CD4-positive, alpha-beta T cell (primary cell): ENCODE data around the gene KCMF1. TPM values are rescaled to one million over a fixed set of nuclear protein-coding genes. Genes with fewer than 3 reads are reported as not detected.

Experiments
- ATAC-seq: fragments of 200-7000 bp; cut with Tn5 transposase; one replicate; pipeline ENCODE4 v1.10.0; 2022; ENCODE audit warnings: mild to moderate bottlenecking; ENCODE audit not compliant: poor library complexity
- CTCF ChIA-PET: fragments of 350-600 bp; sonication (Branson Sonifier 250); formaldehyde crosslinking; loops from one replicate; lab custom pipeline; 2021; ENCODE audit warnings: antibody characterized with exemption, inconsistent platforms; lab: Charles Lee
- POLR2A ChIA-PET: fragments of 350-600 bp; sonication (Branson Sonifier 250); formaldehyde crosslinking; loops from one replicate; lab custom pipeline; 2021; ENCODE audit warnings: antibody characterized with exemption, inconsistent platforms; lab: Charles Lee
- DNase-seq, 14 experiments: peaks; one replicate each; pipeline ENCODE4 v3.0.0-alpha.2; 2013 to 2020; ENCODE audit warnings: mixed read lengths in 2 of 14
- H3K27ac ChIP-seq, 2 donors: one replicate each; pipeline versions ENCODE4 v1.5.1 to v1.7.0; 2013; ENCODE audit warnings: low read length in 2 of 2, low read depth in 1 of 2, mild to moderate bottlenecking in 1 of 2
- H3K27me3 ChIP-seq, 2 experiments: 1 replicate in 1 of 2; 2 replicates in 1 of 2; pipeline versions ENCODE4 v1.6.1 to v1.7.0; 2013; ENCODE audit warnings: low read length in 2 of 2, control low read depth in 1 of 2, mild to moderate bottlenecking in 1 of 2, moderate library complexity in 1 of 2; ENCODE audit not compliant: insufficient read depth in 2 of 2, control insufficient read depth in 1 of 2
- H3K36me3 ChIP-seq: one replicate; pipeline ENCODE4 v1.6.1; 2013; ENCODE audit warnings: low read length, control low read depth; ENCODE audit not compliant: insufficient read depth
- H3K4me1 ChIP-seq: one replicate; pipeline ENCODE4 v1.6.1; 2013; ENCODE audit warnings: low read length, control low read depth; ENCODE audit not compliant: insufficient read depth
- H3K4me3 ChIP-seq: one replicate; pipeline ENCODE4 v1.5.1; 2013; ENCODE audit warnings: mild to moderate bottlenecking, low read length, moderate library complexity
- H3K9me3 ChIP-seq, 2 experiments: 1 replicate in 1 of 2; 2 replicates in 1 of 2; pipeline versions ENCODE4 v1.6.1 to v1.7.0; 2013; ENCODE audit warnings: low read length in 2 of 2, mild to moderate bottlenecking in 2 of 2, control low read depth in 1 of 2, moderate library complexity in 1 of 2; ENCODE audit not compliant: control insufficient read depth in 1 of 2, insufficient read depth in 1 of 2
- H3K27ac Mint-ChIP-seq: one replicate; pipeline ENCODE4 v1.8.0; 2020; ENCODE audit warnings: mixed read lengths
- H3K27me3 Mint-ChIP-seq: one replicate; pipeline ENCODE4 v1.8.0; 2021; ENCODE audit warnings: mixed read lengths
- H3K36me3 Mint-ChIP-seq: one replicate; pipeline ENCODE4 v1.8.0; 2021; ENCODE audit warnings: low read depth, mixed read lengths
- H3K4me1 Mint-ChIP-seq: one replicate; pipeline ENCODE4 v1.8.0; 2021; ENCODE audit warnings: low read depth, mixed read lengths
- H3K4me3 Mint-ChIP-seq: one replicate; pipeline ENCODE4 v1.8.0; 2020; ENCODE audit warnings: mild to moderate bottlenecking, mixed read lengths
- H3K9me3 Mint-ChIP-seq: one replicate; pipeline ENCODE4 v1.8.0; 2020; ENCODE audit warnings: mixed read lengths
- CTCF ChIP-seq: fragments of 200-600 bp; IDR thresholded peaks from one replicate; pipeline ENCODE4 v1.8.0; 2022; ENCODE audit warnings: antibody characterized with exemption, mild to moderate bottlenecking
- intact Hi-C, 2 experiments: fragments of 100-400 bp; cut with DNase I in 1 of 2; cut with micrococcal nuclease in 1 of 2; formaldehyde crosslinking; loops; one replicate each; pipeline versions ENCODE4 v1.15.1 to v1.9.0; 2023 to 2025; cut with DNase I, micrococcal nuclease
- total RNA-seq, 174 experiments: library from RNA in 2 of 174; stranded (reverse) in 2 of 174; gene quantifications; one replicate each; pipeline ENCODE4 v1.2.3 and lab custom pipeline; 2021 to 2026

Gene KCMF1
- total RNA-seq, 2 experiments from 2014 or later = 72.4 to 78.0 TPM

GRCh38 chr2:84925336-84925723, 45.6 kb upstream of the KCMF1 start:
- peak overlapping the region; percentile 20 to 41 for H3K27ac ChIP-seq
- no peaks in the 10 kb centered on the region for H3K36me3 Mint-ChIP-seq
- peak overlapping the region; percentile 91 for H3K4me3 Mint-ChIP-seq
- CTCF ChIA-PET = interaction anchor here (0.7 to 7.0 kb wide), 60 partner anchors 9 to 467 kb away, joined by 3 to 117 read pairs (median 6); partner anchors contain the start of genes DNAH6, KCMF1, TMSB10 and TRABD2A
- H3K9me3 Mint-ChIP-seq = no peaks in the 10 kb centered on the region
- no peak for DNase-seq
- peaks cover 55% of the 10 kb centered on the region for H3K4me1 ChIP-seq
- H3K27ac Mint-ChIP-seq = peak overlapping the region; percentile 85
- no peak for TF ChIP-seq CTCF
- ATAC-seq = peak; percentile 2
- H3K4me1 Mint-ChIP-seq = peaks cover 42% of the 10 kb centered on the region
- no peaks in the 10 kb centered on the region for H3K9me3 ChIP-seq
- no peaks in the 10 kb centered on the region for H3K27me3 ChIP-seq
- H3K4me3 ChIP-seq = peak overlapping the region; percentile 73
- POLR2A ChIA-PET = interaction anchor here (0.6 to 3.2 kb wide), 26 partner anchors 13 to 465 kb away, joined by 3 to 147 read pairs (median 6); partner anchors contain the start of genes KCMF1, SUCLG1, TMSB10 and TRABD2A
- no peaks in the 10 kb centered on the region for H3K36me3 ChIP-seq
- H3K27me3 Mint-ChIP-seq = no peaks in the 10 kb centered on the region
- intact Hi-C loops = loop anchor here (1.0 to 5.0 kb wide), 6 partner anchors 20 to 430 kb away; partner anchors contain the start of genes TMSB10 (in 2 of the 2) and KCMF1 (in 1 of the 2)

GRCh38 chr2:84925724-84926376, 45.1 kb upstream of the KCMF1 start:
- DNase-seq = peak; percentile 95 to 100 (median 99)
- H3K9me3 Mint-ChIP-seq = no peaks in the 10 kb centered on the region
- Histone ChIP-seq H3K4me3 (peak overlapping the region; percentile 73), H3K27ac (peak overlapping the region; percentile 20 to 69), H3K27me3 (no peaks in the 10 kb centered on the region), H3K4me1 (peaks cover 56% of the 10 kb centered on the region), H3K9me3 (no peaks in the 10 kb centered on the region), H3K36me3 (no peaks in the 10 kb centered on the region)
- peak; percentile 80 for ATAC-seq
- POLR2A ChIA-PET = interaction anchor here (0.5 to 3.2 kb wide), 34 partner anchors 13 to 466 kb away, joined by 3 to 147 read pairs (median 5); partner anchors contain the start of genes KCMF1, SUCLG1, TMSB10 and TRABD2A
- peak overlapping the region; percentile 91 for H3K4me3 Mint-ChIP-seq
- H3K27ac Mint-ChIP-seq = peak overlapping the region; percentile 85
- CTCF ChIA-PET = interaction anchor here (0.7 to 7.0 kb wide), 66 partner anchors 9 to 468 kb away, joined by 3 to 117 read pairs (median 6); partner anchors contain the start of genes DNAH6, KCMF1, TMSB10 and TRABD2A
- intact Hi-C loops = loop anchor here (1.0 to 5.0 kb wide), 10 partner anchors 21 to 431 kb away; partner anchors contain the start of genes TMSB10 (in 2 of the 2) and KCMF1 (in 1 of the 2)
- no peaks in the 10 kb centered on the region for H3K36me3 Mint-ChIP-seq
- no peaks in the 10 kb centered on the region for H3K27me3 Mint-ChIP-seq
- H3K4me1 Mint-ChIP-seq = peaks cover 38% of the 10 kb centered on the region
- peak; percentile 99 for TF ChIP-seq CTCF

- Histone ChIP-seq H3K4me3 (peak overlapping the region; percentile 73), H3K4me1 (peaks cover 62% of the 10 kb centered on the region)
- H3K9me3 Mint-ChIP-seq = no peaks in the 10 kb centered on the region
Observed at GRCh38 chr2:84927275-84927627, 43.7 kb upstream of the KCMF1 start.

More at GRCh38 chr2:84927275-84927627, 43.7 kb upstream of the KCMF1 start:
- H3K4me3 Mint-ChIP-seq = peak overlapping the region; percentile 91
- H3K27me3 ChIP-seq = no peaks in the 10 kb centered on the region
- H3K27ac Mint-ChIP-seq = peak overlapping the region; percentile 85
- peaks cover 49% of the 10 kb centered on the region for H3K4me1 Mint-ChIP-seq
- DNase-seq = no peak
- no peaks in the 10 kb centered on the region for H3K36me3 ChIP-seq
- H3K27ac ChIP-seq = no peak overlapping the region
- no peaks in the 10 kb centered on the region for H3K9me3 ChIP-seq
- no peaks in the 10 kb centered on the region for H3K36me3 Mint-ChIP-seq
- intact Hi-C loops = loop anchor here (1.0 to 5.0 kb wide), 9 partner anchors 20 to 432 kb away; partner anchors contain the start of gene KCMF1 (in 1 of the 2)
- H3K27me3 Mint-ChIP-seq = no peaks in the 10 kb centered on the region
- ATAC-seq = no peak
- peak; percentile 12 for TF ChIP-seq CTCF
- ChIA-PET POLR2A (interaction anchor here (2.0 to 3.2 kb wide), 4 partner anchors 11 to 88 kb away, joined by 18 to 47 read pairs (median 40); no protein-coding TSS in a partner anchor), CTCF (interaction anchor here (2.2 to 7.0 kb wide), 4 partner anchors 14 to 47 kb away, joined by 15 to 117 read pairs (median 40); partner anchors contain the start of genes KCMF1 and TRABD2A)
